ENCODE results near the gene IL2RA. TPM values are rescaled to one million over a fixed set of nuclear protein-coding genes. Genes with fewer than 3 reads are reported as not detected.

The IL2RA gene
- total and polyA plus RNA-seq, 2 experiments from 2014 or later, result not detected

GRCh38 chr10:6103591-6103990 lies 41.4 kb upstream of the IL2RA start (continued):
- TF ChIP-seq NANOG (IDR thresholded peaks at IDR 0.05; ENCODE audit: borderline replicate concordance) (no peak), EZH2 (IDR thresholded peaks at IDR 0.05; ENCODE audit: low read depth, unreplicated experiment) (no peak), REST (IDR thresholded peaks at IDR 0.05; ENCODE audit: unreplicated experiment) (no peak), ZNF331 (CRISPR knock-in tag; IDR thresholded peaks at IDR 0.05; ENCODE audit: low read depth) (no peak), EZH2phosphoT487 (IDR thresholded peaks at IDR 0.05; ENCODE audit: unreplicated experiment) (no peak)

GRCh38 chr10:6102128-6102527 lies 40.0 kb upstream of the IL2RA start:
- ATAC-seq, result no peak
- H3K4me1 ChIP-seq (ENCODE audit: insufficient read depth), result peaks cover 70% of the 10 kb centered on the region
- TF ChIP-seq CREB1 (CRISPR knock-in tag; IDR thresholded peaks at IDR 0.05; ENCODE audit: low read depth) (no peak), JUNB (IDR thresholded peaks at IDR 0.05; ENCODE audit: unreplicated experiment) (no peak)
- H3K36me3 ChIP-seq (ENCODE audit: insufficient read depth), result peaks cover 3% of the 10 kb centered on the region; the same call in 1 of the 2 replicates
- no peak overlapping the region for H3K27ac ChIP-seq (ENCODE audit: low read depth)
- no peaks in the 10 kb centered on the region for H3K9me2 ChIP-seq (ENCODE audit: insufficient read depth)
- H4K20me1 ChIP-seq (replicated peaks; ENCODE audit: insufficient read depth), result peaks cover 18% of the 10 kb centered on the region; the same call in 1 of the 2 replicates
- no peaks in the 10 kb centered on the region for H3K27me3 ChIP-seq (ENCODE audit: insufficient read depth)
- Mint-ChIP-seq H3K36me3 (ENCODE audit: low read depth) (peaks cover 61% of the 10 kb centered on the region), H3K27me3 (ENCODE audit: insufficient read depth, low read depth, poor library complexity) (peaks cover 3% of the 10 kb centered on the region), H3K27ac (no peak overlapping the region), H3K9me3 (no peaks in the 10 kb centered on the region), H3K4me1 (peaks cover 73% of the 10 kb centered on the region), H3K4me3 (no peak overlapping the region)
- no peak overlapping the region for H3K4me2 ChIP-seq
- peaks cover 3% of the 10 kb centered on the region; the same call in 1 of the 2 replicates for H3F3A ChIP-seq (replicated peaks; ENCODE audit: low read depth)
- no peak overlapping the region for H3K4me3 ChIP-seq
- H3K79me2 ChIP-seq (replicated peaks; ENCODE audit: insufficient read depth), result peaks cover 55% of the 10 kb centered on the region
- no peak for DNase-seq (ENCODE audit: low spot score)
- H2AFZ ChIP-seq, result no peak overlapping the region

GRCh38 chr10:6101181-6101580 lies 39.0 kb upstream of the IL2RA start:
- peak overlapping the region; percentile 30 for H3K4me2 ChIP-seq
- no peak overlapping the region for H3K27ac ChIP-seq (ENCODE audit: low read depth)
- peaks cover 60% of the 10 kb centered on the region for H3K79me2 ChIP-seq (replicated peaks; ENCODE audit: insufficient read depth)
- H4K20me1 ChIP-seq (replicated peaks; ENCODE audit: insufficient read depth), result peaks cover 22% of the 10 kb centered on the region
- no peaks in the 10 kb centered on the region for H3K9me3 Mint-ChIP-seq
- peaks cover 2% of the 10 kb centered on the region for H3K27me3 Mint-ChIP-seq (ENCODE audit: insufficient read depth, low read depth, poor library complexity)
- H3K4me3 Mint-ChIP-seq, result no peak overlapping the region
- ATAC-seq (peak; percentile 68), DNase-seq (ENCODE audit: low spot score) (peak; percentile 58)
- H3F3A ChIP-seq (replicated peaks; ENCODE audit: low read depth), result peaks cover 3% of the 10 kb centered on the region; the same call in 1 of the 2 replicates
- no peaks in the 10 kb centered on the region for H3K27me3 ChIP-seq (ENCODE audit: insufficient read depth)
- H3K4me1 Mint-ChIP-seq, result peaks cover 77% of the 10 kb centered on the region
- H3K36me3 Mint-ChIP-seq (ENCODE audit: low read depth), result peaks cover 54% of the 10 kb centered on the region; the same call in 2 of the 3 replicates
- H3K4me1 ChIP-seq (ENCODE audit: insufficient read depth), result peaks cover 79% of the 10 kb centered on the region
- no peak overlapping the region for H2AFZ ChIP-seq
- no peaks in the 10 kb centered on the region for H3K36me3 ChIP-seq (ENCODE audit: insufficient read depth)
- no peaks in the 10 kb centered on the region for H3K9me2 ChIP-seq (ENCODE audit: insufficient read depth)
- H3K4me3 ChIP-seq, result no peak overlapping the region
- no peak overlapping the region for H3K27ac Mint-ChIP-seq
- no peak for TF ChIP-seq ZNF331 (CRISPR knock-in tag; IDR thresholded peaks at IDR 0.05; ENCODE audit: low read depth)
- no peak for TF ChIP-seq ZNF114 (CRISPR knock-in tag; IDR thresholded peaks at IDR 0.05)
- no peak for TF ChIP-seq REST (IDR thresholded peaks at IDR 0.05; ENCODE audit: unreplicated experiment)
- no peak for TF ChIP-seq EZH2 (IDR thresholded peaks at IDR 0.05; ENCODE audit: low read depth, unreplicated experiment)
- TF ChIP-seq NANOG (IDR thresholded peaks at IDR 0.05; ENCODE audit: borderline replicate concordance), result no peak
- TF ChIP-seq STAT1 (IDR thresholded peaks at IDR 0.05; ENCODE audit: unreplicated experiment), result no peak

Measured in GM23338 (cell line).